Lower leg skin (tissue), 3 donors: ENCODE results near the gene POU2F3.

Experiments
- CTCF ChIP-seq, 3 donors: fragments of 450-650 bp; IDR thresholded peaks; one replicate each; pipeline ENCODE4 v1.5.1; 2016; ENCODE audit warnings: antibody characterized with exemption in 3 of 3, mild to moderate bottlenecking in 3 of 3, moderate library complexity in 2 of 3
- POLR2A ChIP-seq, 2 donors: fragments of 450-650 bp; IDR thresholded peaks; one replicate each; pipeline ENCODE4 v1.6.1; 2016 to 2017; ENCODE audit warnings: antibody characterized with exemption in 2 of 2, mild to moderate bottlenecking in 1 of 2, moderate library complexity in 1 of 2

GRCh38 chr11:120268686-120269085 lies 28.7 kb downstream of the POU2F3 start:
- TF ChIP-seq CTCF (IDR thresholded peaks at IDR 0.05) (no peak), POLR2A (IDR thresholded peaks at IDR 0.05) (no peak)
